ENCODE measurements around the gene PDE4B.

- TF ChIP-seq CTCF (IDR thresholded peaks at IDR 0.05) (no peak), POLR2A (IDR thresholded peaks at IDR 0.05) (no peak)
Measured at GRCh38 chr1:66265796-66266195, 473.1 kb downstream of the PDE4B start.

All from sigmoid colon (tissue), 3 donors.